Stimulated activated naive CD4-positive, alpha-beta T cell (primary cell): Measurements from ENCODE around the gene MROH8.

ENCODE experiments used
- DNase-seq, 6 experiments: peaks; one replicate each; lab custom pipeline; 2025; lab: John Stamatoyannopoulos, UW

MROH8 gene

GRCh38 chr20:37198932-37199660 is 19.7 kb upstream of the MROH8 start:
- no peak for DNase-seq

GRCh38 chr20:37194621-37195417 is 15.5 kb upstream of the MROH8 start:
- DNase-seq, result peak in 4 of 6 experiments; percentile 2 to 36 (median 16)

- DNase-seq, result no peak
Measured at GRCh38 chr20:37193821-37194220, 14.5 kb upstream of the MROH8 start.

- DNase-seq, result no peak
Measured at GRCh38 chr20:37193226-37193625, 13.9 kb upstream of the MROH8 start.

GRCh38 chr20:37192137-37192854 is 12.9 kb upstream of the MROH8 start:
- DNase-seq, result peak; percentile 7 to 66 (median 55)

GRCh38 chr20:37190354-37191112 is 11.2 kb upstream of the MROH8 start:
- no peak for DNase-seq

DNA sequence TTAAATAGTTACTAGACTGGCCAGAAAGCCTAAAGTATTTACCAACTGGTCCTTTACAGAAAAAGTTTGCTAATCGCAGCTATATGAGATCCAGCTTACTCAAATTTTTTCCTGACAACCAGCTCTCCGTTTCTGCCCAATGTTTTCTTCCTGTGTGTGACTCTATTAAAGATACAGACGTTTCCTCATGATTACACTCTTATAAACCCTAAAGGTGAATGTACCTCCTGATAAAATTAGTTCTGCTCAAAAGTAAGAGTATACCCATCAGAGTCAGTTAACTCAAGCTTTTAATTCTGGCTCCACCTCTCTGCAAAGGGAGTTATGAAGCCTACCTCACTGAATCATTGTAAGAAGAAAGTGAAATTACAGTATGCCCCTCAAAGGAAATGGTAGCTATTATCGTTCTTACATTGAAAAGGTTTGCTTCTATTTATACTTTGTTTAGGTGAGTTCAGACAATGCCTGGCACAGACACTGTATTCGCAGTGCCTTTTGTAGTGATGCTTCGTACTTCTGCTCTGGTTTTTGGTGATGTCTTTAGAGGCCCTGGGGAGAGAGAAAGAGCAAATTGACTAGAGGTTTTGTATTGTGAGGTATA is 10.2 kb upstream of the MROH8 start:
- DNase-seq, result no peak

- no peak for DNase-seq
Measured at GRCh38 chr20:37188787-37189186, 9.4 kb upstream of the MROH8 start.

- DNase-seq, result no peak
Measured at GRCh38 chr20:37185686-37186085, 6.3 kb upstream of the MROH8 start.

DNA sequence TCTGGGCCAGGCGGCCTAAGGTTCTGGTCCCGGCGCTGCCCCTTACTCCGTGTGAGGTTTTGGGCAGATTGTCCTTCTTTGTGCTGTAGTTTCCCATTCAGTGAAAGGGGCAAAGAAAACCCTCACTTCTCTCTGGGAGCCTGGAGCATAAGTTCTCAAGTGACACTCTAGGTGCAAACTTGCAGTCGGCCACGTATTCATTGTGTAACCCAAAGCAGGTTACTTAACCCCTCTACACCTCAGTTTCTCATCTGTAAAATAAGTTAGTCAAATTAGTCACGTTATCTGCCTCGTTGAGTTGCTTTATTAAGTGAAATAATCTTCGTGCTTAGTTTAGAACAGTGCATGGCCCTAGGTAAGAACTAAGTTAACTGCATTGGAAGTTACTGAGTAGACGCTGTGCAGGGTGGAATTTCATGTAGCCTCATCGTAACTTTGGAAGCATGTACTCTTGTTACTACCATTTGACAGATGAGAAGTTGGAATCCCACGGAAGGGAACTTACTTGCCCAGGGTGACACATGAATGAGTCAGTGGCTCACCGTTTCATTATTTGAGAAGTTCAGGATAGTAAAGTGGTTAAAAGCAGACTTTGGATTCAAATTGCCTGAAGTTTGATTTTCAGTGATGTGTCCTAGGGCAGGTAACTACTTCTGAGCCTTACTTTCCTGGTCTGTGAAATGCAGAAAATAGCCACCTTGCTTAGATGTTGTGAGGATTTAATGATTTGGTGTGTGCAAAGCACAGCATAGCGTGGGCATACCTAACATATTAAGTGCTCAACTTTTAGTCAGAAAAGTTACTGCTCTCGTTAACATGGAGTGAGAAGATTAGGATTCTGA is 556 bp upstream of the MROH8 start:
- DNase-seq, result peak in 1 of 6 experiments; percentile 59

- no peak for DNase-seq
Measured at GRCh38 chr20:37172836-37173235, 6.5 kb downstream of the MROH8 start.

DNA sequence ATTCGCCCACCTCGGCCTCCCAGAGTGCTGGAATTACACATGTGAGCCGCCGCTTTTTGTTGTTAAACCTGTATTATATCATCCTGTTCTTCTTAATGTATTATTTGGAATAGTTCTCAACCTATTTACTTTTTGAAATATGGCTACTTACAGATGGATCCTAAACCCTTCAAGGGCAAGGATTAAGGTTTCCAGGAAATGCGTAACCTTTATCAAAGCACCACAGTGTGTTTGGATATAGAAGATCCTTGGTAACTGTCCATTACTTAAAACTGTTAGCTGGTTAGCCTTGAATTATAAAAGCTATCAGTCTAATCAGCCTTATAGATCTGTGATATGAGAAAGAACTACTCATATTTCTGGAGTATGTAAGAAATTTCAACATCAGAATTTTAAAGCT is 12.5 kb downstream of the MROH8 start:
- no peak for DNase-seq

DNA sequence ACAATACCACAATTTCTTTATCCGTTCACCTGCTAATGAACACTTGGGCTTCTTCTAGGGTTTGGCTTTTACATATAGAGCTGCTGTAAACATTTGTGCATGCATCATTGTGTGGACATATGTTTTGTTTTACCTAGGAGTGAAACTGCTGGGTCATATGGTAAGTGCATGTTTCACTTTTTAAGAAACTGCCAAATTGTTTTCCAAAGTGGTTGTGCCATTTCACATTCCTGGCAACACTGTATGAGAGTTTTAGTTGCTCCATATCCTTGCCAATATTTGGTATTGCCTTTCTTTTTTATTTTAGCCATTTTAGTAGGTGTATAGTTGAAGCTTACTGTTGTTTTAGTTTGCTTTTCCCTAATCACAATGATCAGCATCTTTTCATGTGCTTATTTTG is 14.3 kb downstream of the MROH8 start:
- DNase-seq, result no peak

DNA sequence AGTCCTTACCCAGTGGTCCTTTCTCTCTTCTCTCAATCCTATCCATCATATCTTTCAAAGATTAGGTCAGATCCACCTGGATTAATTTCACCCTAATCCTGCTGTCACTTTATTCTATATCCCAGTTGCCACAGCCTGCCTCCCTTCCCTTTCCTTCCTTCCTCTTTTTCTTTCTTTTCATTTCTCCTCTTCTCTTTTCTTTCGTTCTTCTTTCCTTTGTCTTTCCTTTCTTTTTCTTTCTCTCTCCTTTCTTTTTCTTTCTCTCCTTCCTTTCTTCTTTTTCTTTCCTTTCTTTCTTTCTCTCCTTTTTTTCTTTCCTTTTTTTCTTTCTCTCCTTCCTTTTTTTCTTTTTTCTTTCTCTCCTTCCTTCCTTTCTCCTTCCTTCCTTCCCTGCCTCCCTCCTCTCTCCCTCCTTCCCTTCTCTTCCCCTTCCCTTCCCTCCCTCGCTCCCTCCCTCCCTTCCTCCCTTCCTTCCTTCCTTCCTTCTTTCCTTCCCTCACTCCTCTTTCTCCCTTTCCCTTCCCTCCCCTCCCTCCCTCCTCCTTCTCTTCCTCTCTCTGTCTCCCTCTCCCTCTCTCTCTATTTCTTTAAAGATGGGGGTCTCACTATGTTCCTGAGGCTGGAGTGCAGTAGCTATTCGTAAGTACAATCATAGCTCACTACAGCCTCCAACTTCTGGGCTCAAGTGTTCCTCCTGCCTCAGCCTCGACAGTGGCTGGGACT is 15.4 kb downstream of the MROH8 start:
- no peak for DNase-seq

DNA sequence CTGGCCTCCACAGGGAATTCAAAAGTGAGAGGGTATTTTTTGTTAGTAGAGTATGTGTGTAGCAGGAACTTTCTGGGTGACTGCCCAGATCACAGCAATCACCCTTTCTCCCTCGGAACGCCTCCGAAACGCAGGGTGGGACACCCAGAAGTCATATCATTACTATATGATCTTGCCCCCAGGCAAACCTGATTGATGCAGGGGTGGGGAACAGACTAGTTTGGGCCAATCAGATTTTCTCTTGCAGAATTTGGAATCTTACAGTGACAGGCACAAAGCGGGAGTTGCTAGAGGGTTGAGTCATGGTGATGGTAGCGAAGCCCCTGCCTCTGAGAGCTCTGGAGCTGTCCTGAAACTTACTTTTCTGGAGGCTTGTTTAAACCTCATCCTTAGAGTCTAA is 16.7 kb downstream of the MROH8 start:
- no peak for DNase-seq

GRCh38 chr20:37161830-37162549 is 17.4 kb downstream of the MROH8 start:
- no peak for DNase-seq

GRCh38 chr20:37160683-37161082 is 18.7 kb downstream of the MROH8 start:
- DNase-seq, result no peak

DNA sequence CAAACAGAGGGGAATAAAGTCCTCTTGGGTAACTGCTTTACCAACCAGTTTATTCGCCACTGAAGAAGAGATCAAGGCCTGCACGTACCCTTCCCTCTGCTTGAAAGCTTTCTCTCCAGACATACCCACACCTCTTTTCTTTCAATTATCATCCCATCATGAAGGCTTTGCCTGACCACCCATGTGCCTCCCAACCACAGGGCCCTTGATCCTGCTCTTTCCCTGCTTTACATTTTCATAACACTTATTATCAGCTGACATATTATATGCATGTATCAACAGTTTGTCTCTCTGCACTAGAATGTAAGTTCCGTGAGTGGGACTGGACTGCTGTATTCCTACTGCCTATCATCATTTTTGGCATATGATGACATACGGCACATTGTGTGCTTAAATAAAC is 21.1 kb downstream of the MROH8 start:
- DNase-seq, result no peak

GRCh38 chr20:37155987-37156386 is 23.4 kb downstream of the MROH8 start:
- DNase-seq, result no peak
